COLO829 (cell line): ENCODE results near the gene IP6K3.
A peak's percentile ranks its signal among the peaks of the same experiment; 100 is the strongest.

ENCODE experiments used
- DNase-seq: peaks from one replicate; pipeline ENCODE4 v3.0.0; 2012; ENCODE audit warnings: low spot score

IP6K3 gene

DNA sequence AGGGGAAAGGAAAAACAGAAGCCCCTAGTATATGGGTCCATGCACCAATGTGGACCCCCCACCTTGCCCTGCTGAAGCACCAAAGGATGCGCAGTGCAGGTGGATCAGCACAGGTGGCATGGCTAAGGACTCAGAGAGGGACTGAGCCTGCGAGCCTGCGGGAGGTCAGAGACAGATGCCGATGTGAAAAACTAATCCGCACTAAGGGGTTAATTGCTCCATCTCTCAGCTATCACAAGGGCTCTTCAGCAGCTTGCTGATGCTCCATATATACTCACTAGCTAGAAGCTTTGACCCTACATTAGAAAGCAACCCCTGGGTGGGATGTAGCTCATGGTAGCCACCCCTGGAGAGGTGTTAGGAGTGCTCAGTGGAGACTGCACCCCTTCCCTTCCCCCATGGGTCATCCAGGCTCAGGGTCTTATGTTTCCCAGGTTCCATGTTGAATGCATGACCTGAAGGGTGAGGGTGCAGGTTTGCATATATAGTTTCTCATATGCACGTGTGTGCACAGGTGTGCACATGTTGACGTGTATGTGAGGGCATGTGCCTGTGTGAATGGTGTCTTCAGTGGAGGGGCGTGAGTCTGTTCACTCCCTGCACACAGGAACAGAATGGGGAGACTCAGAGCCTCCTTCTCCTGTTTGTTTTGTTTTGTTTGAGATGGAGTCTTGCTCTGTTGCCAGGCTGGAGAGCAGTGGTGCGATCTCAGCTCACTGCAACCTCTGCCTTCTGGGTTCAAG is 13.4 kb upstream of the IP6K3 start:
- no peak for DNase-seq

DNA sequence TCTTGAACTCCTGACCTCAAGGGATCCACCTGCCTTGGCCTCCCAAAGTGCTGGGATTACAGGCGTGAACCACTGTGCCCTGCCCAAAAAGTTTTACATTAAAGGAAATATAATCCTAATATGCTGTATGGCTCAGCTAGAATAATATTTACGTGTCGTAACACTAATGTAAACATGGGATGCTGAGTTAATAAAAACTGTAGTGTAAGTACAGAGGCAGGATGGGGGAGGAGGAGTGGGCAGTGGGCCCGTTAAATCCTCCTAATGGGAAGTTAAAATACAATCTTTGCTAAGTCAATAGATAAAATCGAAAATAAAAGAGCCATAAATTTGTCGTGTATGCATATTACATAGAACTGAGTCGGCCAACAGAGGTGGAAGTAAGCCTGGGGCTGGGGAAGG is 12.1 kb upstream of the IP6K3 start:
- no peak for DNase-seq

DNA sequence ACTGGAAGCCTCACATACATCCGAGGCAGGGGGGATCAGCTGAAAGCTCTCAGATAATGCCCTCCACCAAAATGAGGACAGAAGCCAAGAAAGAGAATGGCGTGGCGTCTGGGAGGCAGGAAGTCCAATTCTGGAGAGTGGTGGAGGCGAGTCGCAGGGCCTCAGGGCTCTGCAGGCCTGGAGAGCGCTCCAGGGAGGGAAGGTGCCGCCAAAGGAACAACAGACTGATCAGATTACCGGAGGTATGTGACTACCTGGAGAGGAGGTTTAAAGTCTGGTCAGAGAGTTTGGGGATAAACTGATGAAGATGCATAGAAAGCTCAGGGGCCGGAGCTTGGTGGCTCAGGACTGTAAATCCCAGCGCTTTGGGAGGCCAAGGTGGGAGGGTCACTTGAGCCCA is 11.2 kb upstream of the IP6K3 start:
- DNase-seq: no peak

DNA sequence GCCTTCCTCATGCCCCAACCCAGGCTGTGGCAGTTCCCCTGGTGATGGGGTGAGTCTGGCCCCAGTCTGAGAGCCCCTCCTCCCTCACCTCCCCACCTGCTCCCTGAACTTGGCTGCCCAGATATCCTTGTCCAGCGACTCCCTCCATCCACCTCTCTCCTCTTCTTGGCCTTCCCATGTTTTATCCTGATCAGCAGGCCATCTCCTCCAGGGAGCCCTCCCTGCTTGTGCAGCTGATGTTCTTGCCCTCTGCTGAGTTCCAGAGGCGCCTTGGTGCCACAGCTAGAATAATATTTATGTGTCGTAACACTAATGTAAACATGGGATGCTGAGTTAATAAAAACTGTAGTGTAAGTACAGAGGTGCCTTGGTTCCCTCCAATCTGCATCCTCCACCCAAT is 10.4 kb upstream of the IP6K3 start:
- no peak for DNase-seq

DNA sequence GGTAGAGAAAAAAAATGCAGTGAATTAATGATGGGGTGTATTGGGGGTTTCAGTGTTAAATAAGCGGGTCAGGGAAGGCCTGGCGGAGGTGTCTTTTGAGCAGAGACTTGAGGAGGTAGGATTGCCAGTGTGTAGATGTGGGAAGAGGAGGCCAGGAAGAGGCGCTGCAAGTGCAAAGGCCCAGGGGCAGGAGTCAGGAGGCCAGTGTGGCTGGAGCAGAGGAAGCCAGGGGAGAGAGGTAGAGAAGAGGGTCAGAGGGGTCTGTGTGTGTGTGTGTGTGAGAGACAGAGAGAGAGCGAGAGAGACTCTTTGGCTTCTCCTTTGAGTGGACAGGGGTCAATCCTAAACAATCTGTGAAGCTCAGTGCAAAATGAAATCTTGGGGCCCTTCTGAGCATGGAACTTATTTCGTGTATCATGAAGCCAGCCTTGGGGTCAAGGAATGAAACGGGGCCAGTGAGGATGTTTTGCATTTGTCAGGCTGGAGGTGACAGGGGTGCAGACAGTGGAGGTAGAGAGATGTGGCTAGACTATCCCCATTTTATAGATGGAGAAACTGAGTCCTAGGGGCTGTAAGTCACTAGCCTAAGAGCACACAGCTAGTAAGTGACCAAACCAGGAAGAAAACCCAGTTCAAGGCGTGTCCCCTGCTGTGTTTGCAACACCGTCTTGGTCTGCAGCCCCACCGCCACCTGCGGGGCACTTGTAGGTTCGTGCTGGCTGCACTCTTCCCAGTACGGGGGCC is 9.7 kb upstream of the IP6K3 start:
- no peak for DNase-seq

DNA sequence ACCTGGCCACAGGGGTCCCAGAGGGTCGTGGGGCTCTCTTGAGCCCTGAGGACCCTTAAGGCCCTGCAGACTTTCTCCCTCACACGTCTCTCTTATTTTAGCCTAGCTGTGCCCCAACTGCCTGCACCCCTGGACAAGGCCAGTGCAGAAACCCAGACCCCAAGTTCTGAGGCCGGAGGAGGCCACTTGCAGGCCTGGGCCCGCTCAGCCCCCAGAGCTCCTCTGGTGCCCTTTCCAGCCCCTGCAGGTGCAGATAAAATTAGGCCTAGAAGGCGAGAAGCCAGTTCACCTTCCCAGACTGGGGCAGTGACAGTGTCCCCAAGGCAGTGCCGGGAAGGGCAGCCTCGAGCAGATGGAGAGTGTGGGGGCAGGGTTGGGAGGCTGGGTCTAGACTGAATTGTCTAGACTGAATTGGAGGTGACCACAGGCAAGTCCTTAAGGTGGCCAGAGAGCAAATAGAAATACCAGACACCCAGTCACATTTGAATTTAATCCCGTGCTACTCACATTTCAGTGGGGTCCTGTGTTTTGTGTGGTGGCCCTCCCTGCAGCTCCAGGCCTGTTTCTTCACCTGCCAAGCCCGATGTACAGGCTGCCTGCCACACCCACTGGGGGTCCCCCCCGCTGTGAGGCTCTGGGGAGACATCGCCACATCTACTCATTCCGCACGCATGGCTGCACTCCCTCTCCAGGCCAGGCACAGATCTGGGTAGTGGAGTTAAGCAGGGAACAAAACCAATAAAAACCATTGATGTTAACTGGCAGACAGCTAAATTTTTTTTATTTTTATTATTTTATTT is 8.6 kb upstream of the IP6K3 start:
- DNase-seq: no peak

DNA sequence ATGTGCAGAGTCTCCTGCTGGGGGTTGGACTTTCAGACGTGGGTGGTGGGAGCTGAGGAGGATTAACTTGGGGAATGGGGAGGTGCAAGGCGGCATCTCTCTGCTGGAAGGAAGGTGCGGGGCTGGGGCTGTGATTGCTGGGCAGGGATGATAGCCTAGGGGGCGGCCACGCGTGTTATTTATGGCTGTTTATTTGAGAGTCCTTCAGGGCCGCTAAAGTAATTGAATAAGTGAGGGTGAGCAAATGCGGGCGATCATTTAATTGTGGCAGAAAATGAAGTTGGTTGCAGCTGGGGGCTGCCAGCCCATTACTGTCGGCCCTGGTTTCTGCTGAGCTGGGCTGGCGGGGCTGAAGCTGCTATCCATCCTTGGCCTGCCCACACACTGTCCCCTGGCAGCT is 7.5 kb upstream of the IP6K3 start:
- no peak for DNase-seq

DNA sequence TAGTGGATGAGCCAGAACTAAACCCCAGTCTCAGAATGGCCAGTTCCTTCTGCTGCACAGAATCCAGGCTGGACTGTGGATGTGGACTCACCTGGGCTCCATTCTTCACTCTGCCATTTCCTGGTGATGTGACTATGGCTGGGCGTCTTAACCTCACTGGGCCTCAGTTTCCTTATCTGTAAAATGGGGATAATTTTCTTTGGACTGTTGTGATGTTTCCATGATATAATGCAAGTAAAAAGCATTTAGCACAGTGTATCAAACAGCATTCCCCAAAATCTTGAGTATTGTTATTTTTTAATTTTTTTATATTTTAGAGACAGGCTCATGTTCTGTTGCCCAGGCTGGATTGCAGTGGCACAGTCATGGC is 5.9 kb upstream of the IP6K3 start:
- DNase-seq: no peak

DNA sequence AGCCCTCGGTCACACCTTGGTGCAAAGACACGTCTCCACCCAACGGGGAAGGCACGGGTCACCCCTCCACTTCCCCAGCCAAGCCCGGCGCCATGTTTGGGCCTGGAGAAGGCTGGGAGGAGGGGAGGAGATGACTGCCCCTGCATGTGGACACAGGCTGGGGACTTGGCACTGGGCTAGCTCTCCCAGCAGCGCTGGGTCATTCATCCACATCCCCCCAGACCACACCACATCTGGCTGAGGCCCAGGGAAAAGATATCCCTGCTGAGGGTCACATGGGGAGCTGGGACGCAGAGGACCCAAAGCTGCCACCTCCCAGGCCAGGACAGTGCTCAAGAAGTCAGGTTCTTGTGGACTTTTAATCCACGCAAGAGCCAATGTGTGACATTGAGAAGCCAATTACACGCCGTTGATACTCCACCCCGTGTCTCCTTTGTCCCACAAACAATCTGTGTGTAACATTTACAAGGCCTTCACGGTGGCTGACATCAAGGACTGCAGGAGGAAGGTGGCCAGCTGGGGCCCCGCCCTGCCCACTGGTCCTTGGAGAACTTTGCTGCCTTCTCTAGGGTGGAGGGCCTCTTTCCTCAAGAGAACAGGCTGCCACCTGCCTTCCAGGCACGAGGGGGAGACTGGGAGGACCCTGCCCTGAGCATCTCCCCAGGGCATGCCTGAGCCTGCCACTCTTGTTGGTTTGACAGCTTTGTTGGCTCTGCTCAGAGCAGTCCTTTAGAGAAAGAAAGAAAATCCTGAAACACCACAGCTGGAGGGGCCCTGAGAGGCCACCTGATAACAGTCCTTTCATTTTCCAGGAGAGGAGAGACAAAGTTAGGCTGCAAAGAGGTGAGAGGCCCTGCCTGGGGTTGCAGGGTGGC is 5.3 kb upstream of the IP6K3 start:
- no peak for DNase-seq

DNA sequence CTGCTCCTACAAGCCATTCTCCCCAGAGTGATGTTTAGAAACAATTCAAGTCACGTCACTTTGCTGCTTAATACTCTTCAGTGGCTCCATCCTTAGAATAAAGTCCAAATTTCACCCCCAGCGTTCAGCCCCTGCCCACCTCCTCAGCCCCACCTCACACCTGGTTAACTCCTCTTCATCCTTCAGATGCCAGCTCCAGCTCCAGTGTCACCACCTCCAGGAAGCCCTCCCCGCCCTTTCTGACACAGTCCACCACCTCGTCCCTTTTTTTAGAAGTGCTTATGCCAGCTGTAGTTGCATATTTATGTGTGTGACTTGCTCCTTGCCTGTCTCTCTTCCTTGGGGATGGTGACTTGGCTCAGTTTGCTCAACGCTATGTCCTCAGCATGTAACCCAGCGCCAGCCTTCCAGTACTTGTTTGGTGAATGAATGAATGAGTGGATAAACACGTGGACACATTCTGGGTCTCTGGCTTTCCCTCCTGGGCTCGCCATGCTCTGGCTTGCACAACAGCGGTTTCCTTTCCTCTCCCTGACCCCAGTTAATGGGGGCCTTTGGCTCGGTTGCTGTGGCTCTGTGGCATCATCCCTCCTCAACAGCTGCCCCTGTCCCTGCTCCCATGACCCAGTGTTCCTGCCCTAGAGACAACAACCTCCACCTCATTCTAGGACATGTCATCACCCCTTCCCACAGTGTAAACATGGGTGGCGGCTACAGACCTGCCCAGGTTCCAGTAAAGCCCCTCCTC is 3.7 kb upstream of the IP6K3 start:
- no peak for DNase-seq

DNA sequence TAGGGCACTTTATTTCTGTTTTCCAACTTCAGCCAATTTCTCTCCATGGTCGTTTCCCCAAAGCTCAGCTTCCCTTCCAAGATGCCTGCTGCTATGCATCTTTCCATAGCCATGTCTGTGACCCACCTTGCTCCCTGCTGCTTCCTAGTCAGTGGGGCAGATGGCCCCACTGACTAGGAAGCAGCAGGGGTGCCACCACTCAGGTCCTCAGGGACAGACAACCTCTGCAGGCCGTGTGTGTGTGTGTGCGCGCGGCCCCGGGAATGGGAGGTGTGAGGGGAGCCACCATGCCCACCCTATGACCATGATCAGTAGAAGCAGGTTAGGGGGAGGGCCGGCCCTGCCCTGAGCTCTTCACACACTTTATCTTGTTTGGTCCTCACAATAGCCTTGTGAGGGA is 2.7 kb upstream of the IP6K3 start:
- DNase-seq: no peak

DNA sequence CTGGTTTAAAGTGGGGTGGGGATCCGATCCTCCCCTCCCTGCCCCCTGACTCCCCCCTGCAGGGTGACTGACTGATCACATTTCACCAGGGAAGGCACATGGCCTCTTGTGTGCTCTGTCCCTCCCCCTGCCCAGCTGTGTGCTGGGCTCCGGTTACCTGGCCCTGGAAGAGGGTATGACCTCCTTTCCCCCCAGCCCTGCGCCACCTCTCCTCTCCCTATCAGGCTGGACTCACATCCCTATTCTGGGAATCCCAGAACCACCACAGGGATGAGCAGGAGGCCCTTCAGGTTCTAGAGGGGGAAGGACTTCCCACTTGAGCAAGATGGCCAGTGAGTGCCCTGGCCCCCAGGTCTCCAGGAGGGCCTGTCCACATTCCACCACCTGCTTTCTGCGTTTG is 2.1 kb upstream of the IP6K3 start:
- DNase-seq: no peak

DNA sequence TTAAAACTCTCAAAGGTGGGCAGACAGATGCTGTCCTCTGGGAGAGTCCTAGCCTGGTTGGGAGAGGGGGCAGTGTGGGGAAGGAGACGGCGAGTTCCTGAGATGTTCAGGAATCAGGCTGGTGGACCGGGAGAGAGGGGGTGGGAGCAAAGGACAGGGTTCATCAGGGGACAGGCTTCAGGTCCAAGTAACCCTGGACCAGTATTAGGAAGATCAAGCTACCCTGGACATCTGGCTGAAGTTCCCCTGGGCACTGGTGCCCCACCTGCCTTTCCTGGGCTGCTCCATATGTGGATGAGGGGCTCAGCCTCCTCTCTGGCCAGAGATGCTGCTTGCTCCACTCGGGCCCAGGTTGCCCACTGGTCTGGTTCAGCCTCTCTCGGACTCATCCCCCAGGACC is 1.1 kb upstream of the IP6K3 start:
- no peak for DNase-seq

DNA sequence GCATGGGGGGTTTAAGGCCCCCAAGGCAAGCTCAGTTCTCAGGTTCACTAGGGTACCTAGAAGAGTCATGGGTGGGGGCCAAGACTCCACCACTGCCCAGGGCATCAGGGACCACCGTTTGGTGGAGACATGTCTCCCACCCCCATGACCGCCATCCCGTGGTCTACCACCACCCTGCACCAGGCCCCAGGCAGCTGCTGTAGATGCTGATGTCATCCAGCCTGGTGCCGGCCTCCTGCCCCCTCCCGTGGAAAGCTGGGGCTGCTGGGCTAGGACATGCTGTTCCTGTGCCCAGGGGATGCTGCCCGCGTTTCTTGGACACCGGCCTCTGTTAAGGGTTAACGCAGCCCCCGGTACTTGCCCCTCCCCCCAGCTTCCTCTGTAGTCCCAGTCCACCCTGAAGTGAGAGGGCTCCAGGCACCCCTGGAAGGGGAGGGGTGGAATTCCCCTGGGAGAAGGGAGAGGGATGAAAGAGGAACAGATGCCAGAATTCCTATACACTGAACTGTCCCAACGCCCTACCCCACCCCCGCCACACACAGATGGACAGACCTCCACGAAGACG is 587 bp downstream of the IP6K3 start:
- DNase-seq: peak; percentile 35

DNA sequence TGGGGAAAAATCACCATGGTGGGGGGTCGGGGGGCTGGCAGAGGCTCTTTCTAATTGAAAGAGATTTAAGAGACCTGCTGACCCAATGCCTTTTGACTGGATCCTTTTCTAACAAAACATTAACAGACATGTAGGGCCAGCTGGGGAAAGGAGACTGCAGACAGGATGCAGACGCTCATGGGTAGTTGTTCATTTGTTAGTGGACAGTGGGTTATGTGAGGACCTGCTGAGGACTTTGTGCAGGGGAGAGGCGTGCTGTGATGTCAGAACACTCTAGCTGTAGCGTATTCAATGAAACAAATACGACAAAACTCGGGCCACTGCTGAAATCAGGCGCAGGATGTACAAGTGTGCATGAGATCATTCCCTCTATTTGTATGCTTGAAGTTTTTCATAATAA is 1.2 kb downstream of the IP6K3 start:
- DNase-seq: peak; percentile 19

DNA sequence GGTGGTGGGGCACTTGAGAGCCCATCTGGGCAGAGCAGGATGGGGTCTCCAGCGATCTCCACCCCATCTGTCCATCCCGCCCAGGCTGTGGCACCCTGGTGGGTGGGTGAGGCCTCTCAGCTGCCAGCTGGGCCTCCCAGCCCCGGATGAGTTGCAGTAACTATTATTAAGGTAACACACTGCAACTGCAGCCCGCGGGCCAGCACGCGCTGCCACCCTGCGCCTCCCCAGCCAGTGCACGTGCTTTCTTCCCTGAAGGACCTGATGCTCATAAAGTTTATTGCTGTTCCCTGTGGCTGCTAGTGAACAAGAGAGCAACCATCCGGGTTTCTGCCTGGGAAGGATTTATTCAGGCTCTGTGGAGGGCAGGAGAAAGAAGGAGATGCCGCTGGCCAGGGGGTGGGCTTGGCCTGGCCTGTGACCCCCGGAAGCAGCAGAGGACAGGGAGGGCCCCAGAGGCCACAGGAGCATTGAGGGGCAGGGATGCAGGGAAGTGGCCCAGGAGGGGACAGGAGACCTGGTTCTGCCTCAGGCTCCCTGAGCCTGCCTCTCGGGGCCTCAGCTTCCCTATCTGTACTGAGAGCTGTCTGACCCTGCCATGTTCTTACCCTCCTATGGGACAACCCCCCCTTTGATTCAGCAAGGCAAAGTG is 1.7 kb downstream of the IP6K3 start:
- no peak for DNase-seq

DNA sequence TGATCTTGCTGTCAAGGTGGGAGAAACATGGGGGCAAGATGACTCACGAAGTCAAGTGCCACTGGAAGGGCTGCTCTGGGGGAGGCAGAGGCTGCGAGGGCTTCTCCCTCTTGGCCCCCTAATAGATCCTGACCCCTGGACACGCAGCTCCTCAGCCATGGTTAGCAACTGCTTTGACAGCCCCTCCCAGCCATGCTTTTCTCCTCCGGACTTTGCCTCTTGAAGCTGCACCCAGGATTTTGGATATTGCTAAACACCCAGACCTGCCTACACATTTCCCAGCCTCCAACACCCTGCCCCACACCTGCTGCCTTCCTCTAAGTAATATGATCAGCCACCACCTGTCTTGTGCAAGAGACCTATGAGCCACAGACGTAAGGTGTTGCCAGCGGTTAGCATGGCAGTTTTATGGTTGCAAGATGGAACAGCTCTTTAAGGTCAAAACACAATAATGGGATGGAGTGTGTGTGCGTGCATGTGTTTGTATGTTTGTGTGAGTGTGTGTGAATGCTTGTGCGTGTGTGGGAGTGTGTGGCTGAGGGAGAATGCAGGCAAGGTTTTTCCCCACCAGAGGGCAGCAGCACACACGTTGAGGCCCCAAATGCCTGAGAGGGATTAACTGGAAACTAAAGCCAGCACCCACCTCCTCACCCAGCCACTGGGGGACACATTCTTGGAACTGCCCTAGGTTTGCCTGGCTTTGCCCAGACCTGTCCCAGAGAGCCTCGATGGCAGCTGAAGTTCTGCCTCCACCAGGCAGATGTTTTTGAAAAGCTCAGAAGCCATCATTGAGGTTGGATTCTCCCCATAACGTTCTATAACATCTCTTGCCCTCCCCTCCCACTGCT is 2.5 kb downstream of the IP6K3 start:
- DNase-seq: peak; percentile 91

DNA sequence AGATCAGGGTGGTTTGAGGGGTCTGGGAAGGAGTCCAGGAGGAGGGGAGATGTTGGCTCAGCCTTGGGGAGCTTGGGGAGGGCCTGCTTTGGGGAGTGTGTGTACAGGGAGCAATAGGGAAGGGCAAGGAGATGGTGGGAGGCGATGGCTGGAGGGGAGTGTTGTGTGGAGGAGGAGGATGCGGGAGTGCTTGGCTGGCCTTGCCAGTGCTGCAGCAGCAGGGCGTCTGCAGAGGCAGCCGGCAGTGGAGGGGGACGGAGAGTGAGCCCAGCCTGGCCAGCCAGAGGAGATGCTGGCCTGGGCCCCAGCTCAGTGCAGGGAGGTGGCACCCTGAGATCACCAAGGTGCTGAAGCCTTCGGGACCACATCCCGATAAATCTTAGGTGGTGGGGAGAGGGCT is 3.9 kb downstream of the IP6K3 start:
- no peak for DNase-seq

DNA sequence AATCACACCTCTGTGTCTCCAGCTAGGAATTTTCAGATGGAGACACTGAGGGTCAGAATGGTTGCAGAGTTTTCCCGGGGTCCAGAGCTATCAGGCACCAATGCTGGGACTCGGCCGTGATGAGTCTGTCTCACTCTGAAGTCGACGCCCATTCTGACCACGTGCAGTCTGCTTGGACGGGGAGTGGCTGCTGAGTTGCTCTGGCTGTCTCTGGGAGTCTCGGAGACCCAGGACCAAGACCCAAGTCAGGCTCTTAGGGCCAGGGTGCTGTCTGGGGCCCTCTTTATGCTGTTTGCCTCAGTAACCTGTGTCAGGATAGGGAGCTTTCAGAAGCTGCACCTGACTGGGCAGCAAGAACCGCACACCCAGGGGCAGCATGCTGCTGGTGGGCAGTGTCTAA is 4.6 kb downstream of the IP6K3 start:
- DNase-seq: no peak

DNA sequence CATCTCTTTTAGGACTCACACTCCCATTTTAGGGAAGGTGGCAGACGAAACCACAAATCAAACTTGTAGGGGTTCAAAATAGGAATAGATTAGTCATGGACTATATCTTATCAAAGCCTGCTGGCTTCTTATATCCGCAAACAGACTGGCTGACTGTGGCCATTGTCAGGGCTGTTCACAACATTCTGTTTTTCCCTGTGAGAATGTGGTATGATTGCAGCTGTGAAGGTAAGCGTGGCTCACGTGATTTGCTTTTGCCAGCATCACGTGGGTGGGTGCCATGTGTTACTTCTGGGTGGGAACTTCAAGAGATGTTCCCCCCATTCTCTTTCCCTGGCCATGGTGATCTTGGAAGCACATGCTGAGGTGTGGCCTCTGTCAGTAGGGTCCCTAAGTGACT is 5.9 kb downstream of the IP6K3 start:
- DNase-seq: no peak
